Neuronal stem cell (in vitro differentiated cells): ENCODE measurements around the gene LIG1.
A peak's percentile ranks its signal among the peaks of the same experiment; 100 is the strongest.
"Not testable (repeated sequence)": the region's sequence is repeated elsewhere in the genome, so short reads cannot be mapped to it uniquely, and the experiment has no call there.

Experiments used
- DNase-seq: peaks from one replicate; pipeline ENCODE4 v3.0.0-alpha.2; 2013; ENCODE audit warnings: low spot score
- H2AFZ ChIP-seq: one replicate; pipeline ENCODE4 v1.6.1; 2013; ENCODE audit warnings: mild to moderate bottlenecking, low read length, inconsistent platforms
- H2AK5ac ChIP-seq: 2 replicates; pipeline ENCODE4 v1.6.1; 2013; ENCODE audit warnings: low read depth, mild to moderate bottlenecking, inconsistent platforms, low read length, moderate library complexity, mixed read lengths
- H2BK120ac ChIP-seq: 2 replicates; pipeline ENCODE4 v1.6.1; 2013; ENCODE audit warnings: low read depth, mild to moderate bottlenecking, inconsistent platforms, low read length, moderate library complexity, mixed read lengths
- H2BK12ac ChIP-seq: one replicate; pipeline ENCODE4 v1.6.1; 2013; ENCODE audit warnings: low read length, inconsistent platforms
- H2BK15ac ChIP-seq: 2 replicates; pipeline ENCODE4 v1.6.1; 2013; ENCODE audit warnings: mild to moderate bottlenecking, low read length, inconsistent platforms, mixed read lengths
- H2BK5ac ChIP-seq: one replicate; pipeline ENCODE4 v1.6.1; 2013; ENCODE audit warnings: inconsistent platforms, mild to moderate bottlenecking, low read length, moderate library complexity
- H3K14ac ChIP-seq: one replicate; pipeline ENCODE4 v1.6.1; 2013; ENCODE audit warnings: low read length, inconsistent platforms
- H3K18ac ChIP-seq: 2 replicates; pipeline ENCODE4 v1.6.1; 2013; ENCODE audit warnings: low read length, inconsistent platforms
- H3K23ac ChIP-seq: 2 replicates; pipeline ENCODE4 v1.6.1; 2013; ENCODE audit warnings: low read depth, mild to moderate bottlenecking, mixed read lengths, low read length, inconsistent platforms; ENCODE audit not compliant: poor library complexity
- H3K27ac ChIP-seq: replicated peaks from 3 replicates; pipeline ENCODE4 v1.5.1; 2013; ENCODE audit warnings: low read length, inconsistent platforms
- H3K27me3 ChIP-seq, 3 experiments: 2 replicates each; pipeline ENCODE4 v1.6.1; 2013; ENCODE audit warnings: low read length in 3 of 3, mild to moderate bottlenecking in 2 of 3, inconsistent platforms in 1 of 3, low read depth in 1 of 3, mixed read lengths in 1 of 3, moderate library complexity in 1 of 3; ENCODE audit not compliant: control insufficient read depth in 3 of 3, insufficient read depth in 3 of 3
- H3K36me3 ChIP-seq, 2 donors: replicated peaks in 1 of 2; 2 replicates each; pipeline ENCODE4 v1.6.1; 2013; ENCODE audit warnings: low read length in 2 of 2; ENCODE audit not compliant: control insufficient read depth in 2 of 2, insufficient read depth in 2 of 2
- H3K4ac ChIP-seq: 2 replicates; pipeline ENCODE4 v1.6.1; 2013; ENCODE audit warnings: inconsistent platforms, mild to moderate bottlenecking, low read length, moderate library complexity
- H3K4me1 ChIP-seq, 2 donors: 1 replicate in 1 of 2; 2 replicates in 1 of 2; pipeline ENCODE4 v1.6.1; 2013; ENCODE audit warnings: low read length in 2 of 2, low read depth in 1 of 2; ENCODE audit not compliant: control insufficient read depth in 2 of 2, insufficient read depth in 1 of 2
- H3K4me2 ChIP-seq: one replicate; pipeline ENCODE4 v1.6.1; 2013; ENCODE audit warnings: mild to moderate bottlenecking, low read length, inconsistent platforms; ENCODE audit not compliant: insufficient read depth, poor library complexity, severe bottlenecking
- H3K4me3 ChIP-seq, 2 donors: 2 replicates each; pipeline ENCODE4 v1.5.1; 2013; ENCODE audit warnings: low read length in 2 of 2, mild to moderate bottlenecking in 2 of 2, inconsistent platforms in 1 of 2, moderate library complexity in 1 of 2
- H3K79me1 ChIP-seq: one replicate; pipeline ENCODE4 v1.6.1; 2013; ENCODE audit warnings: low read depth, mild to moderate bottlenecking, inconsistent platforms, low read length, moderate library complexity
- H3K9ac ChIP-seq: one replicate; pipeline ENCODE4 v1.6.1; 2013; ENCODE audit warnings: mild to moderate bottlenecking, low read depth, low read length, inconsistent platforms; ENCODE audit not compliant: poor library complexity
- H3K9me3 ChIP-seq, 2 donors: replicated peaks in 1 of 2; 2 replicates each; pipeline versions ENCODE3 to v1.6.1; 2013; ENCODE audit warnings: low read length in 2 of 2, mild to moderate bottlenecking in 2 of 2, inconsistent platforms in 1 of 2, low read depth in 1 of 2, mixed read lengths in 1 of 2, moderate library complexity in 1 of 2; ENCODE audit not compliant: control insufficient read depth in 2 of 2, insufficient read depth in 1 of 2
- H4K8ac ChIP-seq: one replicate; pipeline ENCODE4 v1.6.1; 2013; ENCODE audit warnings: low read depth, mild to moderate bottlenecking, inconsistent platforms, low read length, moderate library complexity
- H4K91ac ChIP-seq: one replicate; pipeline ENCODE4 v1.6.1; 2013; ENCODE audit warnings: low read length, low read depth, mild to moderate bottlenecking, inconsistent platforms; ENCODE audit not compliant: poor library complexity
- WGBS, 2 donors: extraction: QIAGEN DNeasy Blood & Tissue Kit; methylation state at CpG; one replicate each; pipeline ENCODE4 v1.1.7; 2013; ENCODE audit warnings: missing lambda C conversion rate in 2 of 2, mixed read lengths in 1 of 2; ENCODE audit not compliant: insufficient read length in 2 of 2, insufficient replicate concordance in 1 of 2; ENCODE audit errors: extremely low coverage in 2 of 2; 5-methylcytosine and 5-hydroxymethylcytosine counted together

LIG1 gene

GRCh38 chr19:48091111-48091718 lies 78.9 kb downstream of the LIG1 start:
- H4K8ac ChIP-seq, H2BK120ac ChIP-seq, H3K27ac ChIP-seq, H2BK12ac ChIP-seq, H3K9ac ChIP-seq, H2AK5ac ChIP-seq, H3K4ac ChIP-seq, H2AFZ ChIP-seq, H3K4me1 ChIP-seq, H3K9me3 ChIP-seq, H3K4me3 ChIP-seq, H2BK15ac ChIP-seq, H4K91ac ChIP-seq, H3K14ac ChIP-seq, H3K23ac ChIP-seq, DNase-seq, H3K18ac ChIP-seq, H3K79me1 ChIP-seq, H3K27me3 ChIP-seq, H3K4me2 ChIP-seq, H3K36me3 ChIP-seq, H2BK5ac ChIP-seq: not testable (repeated sequence)
- no CpG with 5 or more reads among the region's 13 CpGs for WGBS, 2 donors

DNA sequence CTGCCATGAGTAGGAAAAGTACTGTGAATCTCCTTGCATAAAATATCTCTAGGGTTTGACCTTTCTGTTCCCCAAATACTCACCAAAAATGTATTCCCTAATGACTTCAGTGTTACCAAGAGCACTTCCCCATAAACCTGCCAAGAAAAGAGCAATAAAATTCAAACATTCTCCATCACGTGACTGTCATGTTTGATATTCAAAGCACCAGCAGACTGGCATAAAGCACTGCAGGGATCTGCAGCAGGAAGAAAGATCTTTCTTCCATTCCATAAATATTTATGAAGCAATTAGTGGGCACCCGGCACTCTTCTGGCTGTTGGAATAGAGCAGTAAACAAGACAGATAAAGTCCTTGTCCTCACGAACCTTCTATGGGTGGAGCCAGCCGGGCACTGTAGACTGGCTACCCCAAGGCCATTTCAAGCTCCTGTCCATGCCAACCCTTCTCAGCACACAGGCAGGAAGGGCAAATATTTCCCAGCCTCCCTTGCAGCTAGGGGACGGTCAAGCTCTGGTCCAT lies 79.8 kb downstream of the LIG1 start:
- H2BK12ac ChIP-seq, result no peak overlapping the region
- no peaks in the 10 kb centered on the region for H3K79me1 ChIP-seq
- H3K18ac ChIP-seq, result no peak overlapping the region

DNA sequence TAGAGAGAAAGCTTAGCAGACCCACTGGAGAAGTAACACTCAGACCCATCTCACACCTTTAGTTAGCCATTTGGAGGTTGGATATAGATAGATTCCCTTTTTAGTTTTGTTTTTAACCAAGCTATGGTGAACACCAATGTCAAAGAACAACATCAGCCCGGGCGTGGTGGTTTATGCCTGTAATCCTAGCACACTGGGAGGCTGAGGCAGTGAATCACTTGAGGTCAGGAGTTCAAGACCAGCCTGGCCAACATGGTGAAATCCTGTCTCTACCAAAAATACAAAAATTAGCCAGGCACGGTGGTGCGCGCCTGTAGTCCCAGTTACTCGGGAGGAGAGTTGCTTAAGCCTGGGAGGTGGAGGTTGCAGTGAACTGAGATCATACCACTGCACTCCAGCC lies 81.2 kb downstream of the LIG1 start:
- not testable (repeated sequence) for H3K4me2 ChIP-seq, H4K91ac ChIP-seq, H3K18ac ChIP-seq, H3K79me1 ChIP-seq, H4K8ac ChIP-seq, H2BK12ac ChIP-seq, H3K27ac ChIP-seq, H3K4me3 ChIP-seq, H3K36me3 ChIP-seq, H3K14ac ChIP-seq, H3K4ac ChIP-seq, H2AFZ ChIP-seq, DNase-seq, H2BK15ac ChIP-seq, H3K9ac ChIP-seq, H3K23ac ChIP-seq, H2BK120ac ChIP-seq, H2AK5ac ChIP-seq, H3K4me1 ChIP-seq, H3K27me3 ChIP-seq, H3K9me3 ChIP-seq, H2BK5ac ChIP-seq
- no CpG with 5 or more reads among the region's 6 CpGs for WGBS, 2 donors

More for the DNA sequence above, 79.8 kb downstream of the LIG1 start:
- Histone ChIP-seq H3K27ac (no peak overlapping the region), H3K14ac (no peak overlapping the region), H3K9me3 (peaks cover 0 to 4% of the 10 kb centered on the region in 2 donors), H3K9ac (no peak overlapping the region), H3K27me3 (no peaks in the 10 kb centered on the region), H2AK5ac (no peak overlapping the region), H3K23ac (no peak overlapping the region), H2BK15ac (no peak overlapping the region), H3K4me1 (peaks cover 0 to 8% of the 10 kb centered on the region in 2 donors), H4K91ac (no peak overlapping the region), H2BK5ac (no peak overlapping the region), H3K4me3 (no peak overlapping the region), H2BK120ac (no peak overlapping the region), H3K4ac (no peak overlapping the region), H4K8ac (no peak overlapping the region), H3K4me2 (no peak overlapping the region), H3K36me3 (no peaks in the 10 kb centered on the region), H2AFZ (no peak overlapping the region)
- DNase-seq, result no peak
- WGBS, 2 donors, result no CpG with 5 or more reads among the region's 5 CpGs

- Histone ChIP-seq H2BK120ac (peak overlapping the region; percentile 63), H2BK15ac (no peak overlapping the region), H4K8ac (no peak overlapping the region), H3K4me2 (no peak overlapping the region), H3K27me3 (no peaks in the 10 kb centered on the region), H3K14ac (no peak overlapping the region), H3K4ac (no peak overlapping the region), H2AK5ac (peak overlapping the region; percentile 36), H3K4me3 (no peak overlapping the region), H2BK12ac (no peak overlapping the region), H3K18ac (peak overlapping the region; percentile 60), H3K27ac (no peak overlapping the region), H3K9me3 (peaks cover 0 to 4% of the 10 kb centered on the region in 2 donors), H4K91ac (no peak overlapping the region), H2AFZ (peak overlapping the region; percentile 56), H3K36me3 (no peaks in the 10 kb centered on the region), H3K9ac (peak overlapping the region; percentile 34), H3K23ac (peak overlapping the region; percentile 35), H2BK5ac (peak overlapping the region; percentile 46), H3K4me1 (peaks cover 0 to 8% of the 10 kb centered on the region in 2 donors), H3K79me1 (no peaks in the 10 kb centered on the region)
- DNase-seq, result no peak
- no CpG with 5 or more reads among the region's 7 CpGs for WGBS, 2 donors
These were observed 84.0 kb downstream of the LIG1 start for GRCh38 chr19:48085904-48086864.
